Measurements from ENCODE around the gene NR2C2. TPM values are rescaled to one million over a fixed set of nuclear protein-coding genes. Genes with fewer than 3 reads are reported as not detected.

Gene NR2C2
- total and polyA plus RNA-seq, 2 of the 13 experiments (the other 11 are each of a cell fraction or from before 2014, with no cell fraction given): 7.8 to 11.8 TPM

- no peak for TF ChIP-seq ZNF34 (CRISPR knock-in tag; IDR thresholded peaks at IDR 0.05; ENCODE audit: borderline replicate concordance)
- no peak for TF ChIP-seq NR1H2 (CRISPR knock-in tag; IDR thresholded peaks at IDR 0.05; ENCODE audit: borderline replicate concordance, low read depth)
- no peak for TF ChIP-seq AHDC1 (CRISPR knock-in tag; IDR thresholded peaks at IDR 0.05; ENCODE audit: borderline replicate concordance)
- TF ChIP-seq UBTF (CRISPR knock-in tag; IDR thresholded peaks at IDR 0.05): peak; percentile 84
- no peak for TF ChIP-seq RORA (CRISPR knock-in tag; IDR thresholded peaks at IDR 0.05)
- no peak for TF ChIP-seq ZFP36L2 (CRISPR knock-in tag; IDR thresholded peaks at IDR 0.05)
- TF ChIP-seq CSRNP2 (CRISPR knock-in tag; conservative IDR thresholded peaks at IDR 0.05; ENCODE audit: low read depth): no peak
- TF ChIP-seq TSC22D2 (CRISPR knock-in tag; IDR thresholded peaks at IDR 0.05; ENCODE audit: borderline replicate concordance): no peak
- TF ChIP-seq ONECUT2 (CRISPR knock-in tag; IDR thresholded peaks at IDR 0.05): no peak
- peak in 1 of 2 experiments; percentile 18; a peak in 1 of 4 replicates for TF ChIP-seq HMGXB4 (CRISPR knock-in tag; IDR thresholded peaks at IDR 0.05; ENCODE audit: borderline replicate concordance in 1 of 2, low read depth in 1 of 2)
- TF ChIP-seq ATF6 (CRISPR knock-in tag; conservative IDR thresholded peaks at IDR 0.05): 0 out of 2 replicates have a peak, but pooled peaks have one; percentile 1
- no peak for TF ChIP-seq THAP7 (CRISPR knock-in tag; IDR thresholded peaks at IDR 0.05)
These were observed at the start of gene NR2C2 (continued) for GRCh38 chr3:14947100-14947885.
